HL-60 (cell line): ENCODE results near the gene PHETA1.

Experiments
- CTCF ChIP-seq: IDR thresholded peaks from one replicate; pipeline ENCODE4 v1.5.1; 2011; ENCODE audit warnings: low read length, control low read depth, inconsistent platforms; ENCODE audit not compliant: insufficient read depth
- GABPA ChIP-seq: IDR thresholded peaks from 2 replicates; pipeline ENCODE4 v1.6.1; 2012; ENCODE audit warnings: low read depth
- POLR2AphosphoS5 ChIP-seq: IDR thresholded peaks from 2 replicates; pipeline ENCODE4 v1.6.1; 2012; ENCODE audit warnings: low read depth
- REST ChIP-seq: IDR thresholded peaks from 2 replicates; pipeline ENCODE4 v1.6.1; 2012; ENCODE audit warnings: low read depth; ENCODE audit not compliant: insufficient replicate concordance
- SPI1 ChIP-seq: IDR thresholded peaks from 2 replicates; pipeline ENCODE4 v1.6.1; 2012; ENCODE audit warnings: low read depth, mild to moderate bottlenecking, borderline replicate concordance

GRCh38 chr12:111417784-111418593, 49.1 kb upstream of the PHETA1 start:
- TF ChIP-seq CTCF, result no peak
- no peak for TF ChIP-seq GABPA
- TF ChIP-seq REST, result no peak
- TF ChIP-seq POLR2AphosphoS5, result no peak
- TF ChIP-seq SPI1, result no peak
